DLD1 (cell line): ENCODE measurements around the gene CPPED1.
"Not testable (repeated sequence)": the region's sequence is repeated elsewhere in the genome, so short reads cannot be mapped to it uniquely, and the experiment has no call there.

ENCODE experiments used
- in situ Hi-C: cut with HindIII; loops from 2 replicates; pipeline ENCODE4 v1.10.0; 2017; ENCODE audit warnings: low sequenced_read_pairs

Gene CPPED1

GRCh38 chr16:12803203-12804093 is at the start of gene CPPED1:
Gene CPPED1 (minus strand): TSS chr16:12803887. CDS start chr16:12803776, 111 bp downstream.
- in situ Hi-C loops: no loop called here

GRCh38 chr16:12850186-12850585 is 46.5 kb upstream of the CPPED1 start:
- in situ Hi-C loops: no loop called here

- in situ Hi-C loops: no loop called here
These were observed 42.9 kb upstream of the CPPED1 start for GRCh38 chr16:12846592-12846991.

GRCh38 chr16:12845282-12845681 is 41.6 kb upstream of the CPPED1 start:
- in situ Hi-C loops: no loop called here

GRCh38 chr16:12837756-12838155 is 34.1 kb upstream of the CPPED1 start:
- in situ Hi-C loops: no loop called here

GRCh38 chr16:12837291-12837690 is 33.6 kb upstream of the CPPED1 start:
- in situ Hi-C loops: no loop called here

GRCh38 chr16:12833926-12834325 is 30.2 kb upstream of the CPPED1 start:
- in situ Hi-C loops: no loop called here

- in situ Hi-C loops: no loop called here
These were observed 25.6 kb upstream of the CPPED1 start for GRCh38 chr16:12829096-12829888.

- in situ Hi-C loops: no loop called here
These were observed 24.5 kb upstream of the CPPED1 start for GRCh38 chr16:12828206-12828605.

GRCh38 chr16:12826559-12826958 is 22.9 kb upstream of the CPPED1 start:
- in situ Hi-C loops: no loop called here

GRCh38 chr16:12819126-12820117 is 15.7 kb upstream of the CPPED1 start:
- in situ Hi-C loops: no loop called here

- in situ Hi-C loops: no loop called here
These were observed 14.6 kb upstream of the CPPED1 start for GRCh38 chr16:12818326-12818725.

GRCh38 chr16:12816791-12817214 is 13.1 kb upstream of the CPPED1 start:
- in situ Hi-C loops: not testable (repeated sequence)

GRCh38 chr16:12815361-12815760 is 11.7 kb upstream of the CPPED1 start:
- in situ Hi-C loops: no loop called here

- in situ Hi-C loops: not testable (repeated sequence)
These were observed 10.0 kb upstream of the CPPED1 start for GRCh38 chr16:12813734-12814133.

GRCh38 chr16:12813321-12813720 is 9.6 kb upstream of the CPPED1 start:
- in situ Hi-C loops: not testable (repeated sequence)

GRCh38 chr16:12811441-12812383 is 8.0 kb upstream of the CPPED1 start:
- in situ Hi-C loops: no loop called here

GRCh38 chr16:12805066-12805465 is 1.4 kb upstream of the CPPED1 start:
- in situ Hi-C loops: no loop called here

GRCh38 chr16:12804395-12804794 is 708 bp upstream of the CPPED1 start:
- in situ Hi-C loops: no loop called here

GRCh38 chr16:12802661-12803060 is 1.0 kb downstream of the CPPED1 start:
- in situ Hi-C loops: no loop called here
